ENCODE results near the gene IRF2BP1. TPM values are rescaled to one million over a fixed set of nuclear protein-coding genes. Genes with fewer than 3 reads are reported as not detected.

Gene IRF2BP1
- total RNA-seq, 4 donors from 2014 or later, result 22.4 to 58.7 (median 44.2) TPM

DNA sequence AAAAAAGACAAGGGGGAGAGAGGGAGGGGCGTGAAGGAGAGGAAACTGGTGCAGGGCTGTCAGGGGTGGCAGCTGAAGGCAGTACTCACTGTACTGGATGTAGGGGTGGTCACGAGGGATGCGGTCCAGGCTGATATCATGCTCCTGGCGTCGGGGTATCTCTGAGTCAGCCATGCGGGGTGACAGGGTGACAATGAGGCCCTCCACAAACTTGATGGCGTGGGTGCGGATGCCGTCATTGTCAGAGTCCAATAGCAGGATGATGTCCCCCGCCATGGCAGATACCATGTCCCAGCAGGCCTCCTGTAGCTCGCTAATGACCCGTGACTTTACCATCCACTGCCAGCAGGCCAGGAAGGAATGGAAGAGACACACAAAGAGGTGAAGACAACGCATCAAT lies 38.3 kb downstream of the IRF2BP1 start:
- no peaks in the 10 kb centered on the region for H3K9me3 ChIP-seq
- TF ChIP-seq POLR2AphosphoS5 (IDR thresholded peaks at IDR 0.05) (no peak), POLR2A (IDR thresholded peaks at IDR 0.05; ENCODE audit: low read depth) (no peak), EP300 (IDR thresholded peaks at IDR 0.05) (no peak)
- TF ChIP-seq, protein P1, sequence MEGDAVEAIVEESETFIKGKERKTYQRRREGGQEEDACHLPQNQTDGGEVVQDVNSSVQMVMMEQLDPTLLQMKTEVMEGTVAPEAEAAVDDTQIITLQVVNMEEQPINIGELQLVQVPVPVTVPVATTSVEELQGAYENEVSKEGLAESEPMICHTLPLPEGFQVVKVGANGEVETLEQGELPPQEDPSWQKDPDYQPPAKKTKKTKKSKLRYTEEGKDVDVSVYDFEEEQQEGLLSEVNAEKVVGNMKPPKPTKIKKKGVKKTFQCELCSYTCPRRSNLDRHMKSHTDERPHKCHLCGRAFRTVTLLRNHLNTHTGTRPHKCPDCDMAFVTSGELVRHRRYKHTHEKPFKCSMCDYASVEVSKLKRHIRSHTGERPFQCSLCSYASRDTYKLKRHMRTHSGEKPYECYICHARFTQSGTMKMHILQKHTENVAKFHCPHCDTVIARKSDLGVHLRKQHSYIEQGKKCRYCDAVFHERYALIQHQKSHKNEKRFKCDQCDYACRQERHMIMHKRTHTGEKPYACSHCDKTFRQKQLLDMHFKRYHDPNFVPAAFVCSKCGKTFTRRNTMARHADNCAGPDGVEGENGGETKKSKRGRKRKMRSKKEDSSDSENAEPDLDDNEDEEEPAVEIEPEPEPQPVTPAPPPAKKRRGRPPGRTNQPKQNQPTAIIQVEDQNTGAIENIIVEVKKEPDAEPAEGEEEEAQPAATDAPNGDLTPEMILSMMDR (IDR thresholded peaks at IDR 0.05), result no peak
- H3K27ac ChIP-seq (replicated peaks in 1 of 4), result no peak overlapping the region
- intact Hi-C loops (cut with DNase I), result no loop called here
- H3K4me3 ChIP-seq, result no peak overlapping the region
- no peaks in the 10 kb centered on the region for H3K27me3 ChIP-seq
- no peaks in the 10 kb centered on the region for H3K4me1 ChIP-seq
- 90% methylated on average over 13 of the region's 13 CpGs for WGBS
- peaks cover 83 to 100% (median 97%) of the 10 kb centered on the region in 4 donors for H3K36me3 ChIP-seq
- no peak for DNase-seq (ENCODE audit: extremely low spot score)

DNA sequence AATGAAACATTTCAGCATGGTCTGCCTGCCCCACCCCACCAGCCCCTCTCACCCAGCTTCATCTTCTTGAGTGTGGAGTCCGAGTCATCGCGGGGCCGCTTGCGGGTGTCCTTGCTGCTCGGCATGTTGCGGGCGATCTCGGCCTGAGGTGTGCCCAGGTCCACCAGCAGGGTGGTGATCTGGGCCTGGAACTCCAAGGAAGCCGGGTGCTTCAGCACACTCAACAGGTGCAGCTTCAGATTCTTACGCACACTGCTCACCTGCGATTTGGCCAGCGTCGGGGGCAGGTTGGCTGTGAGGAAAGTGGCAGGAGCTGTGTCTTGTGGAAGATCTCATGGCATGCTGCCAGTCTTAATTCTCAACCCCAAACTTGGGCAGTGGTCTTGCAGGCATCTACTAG lies 43.7 kb downstream of the IRF2BP1 start:
- WGBS, result 96% methylated on average over 5 of the region's 14 CpGs
- intact Hi-C loops (cut with DNase I), result no loop called here
- no peaks in the 10 kb centered on the region for H3K4me1 ChIP-seq

DNA sequence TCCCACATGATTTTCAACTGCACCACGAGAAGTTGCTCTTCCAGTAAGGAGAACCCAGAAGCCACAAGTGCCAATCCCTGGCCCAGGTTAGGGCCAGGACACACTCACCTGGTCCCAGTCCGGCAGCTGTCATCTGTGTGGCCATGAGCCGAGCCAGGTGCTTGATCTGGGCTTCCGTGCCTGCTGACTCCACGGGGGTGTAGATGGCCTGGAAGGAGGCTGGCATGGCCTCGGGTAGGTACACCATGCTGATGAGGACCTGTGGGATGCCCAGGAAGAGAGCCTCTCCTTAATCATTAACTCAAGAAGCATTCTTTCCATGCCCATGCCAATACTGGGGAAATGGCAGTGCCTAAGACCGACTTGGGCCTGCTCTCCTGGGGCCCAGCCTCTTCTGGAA lies 51.0 kb downstream of the IRF2BP1 start:
- WGBS, result 83% methylated on average over 3 of the region's 7 CpGs
- TF ChIP-seq, protein P1 (IDR thresholded peaks at IDR 0.05), result no peak
- TF ChIP-seq POLR2A (IDR thresholded peaks at IDR 0.05; ENCODE audit: low read depth) (no peak), POLR2AphosphoS5 (IDR thresholded peaks at IDR 0.05) (no peak), EP300 (IDR thresholded peaks at IDR 0.05) (no peak)
- intact Hi-C loops (cut with DNase I), result no loop called here

More for the DNA sequence above, 43.7 kb downstream of the IRF2BP1 start:
- H3K27ac ChIP-seq (replicated peaks in 1 of 4), result no peak overlapping the region
- no peak overlapping the region for H3K4me3 ChIP-seq
- H3K9me3 ChIP-seq, result no peaks in the 10 kb centered on the region
- H3K27me3 ChIP-seq, result no peaks in the 10 kb centered on the region
- no peak for TF ChIP-seq POLR2AphosphoS5 (IDR thresholded peaks at IDR 0.05)
- no peak for TF ChIP-seq EP300 (IDR thresholded peaks at IDR 0.05)
- TF ChIP-seq, protein P1 (IDR thresholded peaks at IDR 0.05), result no peak
- TF ChIP-seq POLR2A (IDR thresholded peaks at IDR 0.05; ENCODE audit: low read depth), result no peak
- peaks cover 79 to 100% (median 97%) of the 10 kb centered on the region in 4 donors for H3K36me3 ChIP-seq
- no peak for DNase-seq (ENCODE audit: extremely low spot score)

More for the DNA sequence above, 51.0 kb downstream of the IRF2BP1 start:
- H3K4me3 ChIP-seq, result no peak overlapping the region
- no peaks in the 10 kb centered on the region for H3K9me3 ChIP-seq
- H3K27me3 ChIP-seq, result no peaks in the 10 kb centered on the region
- H3K36me3 ChIP-seq, result peaks cover 93 to 100% (median 100%) of the 10 kb centered on the region in 4 donors
- DNase-seq (ENCODE audit: extremely low spot score), result no peak
- no peak overlapping the region for H3K27ac ChIP-seq (replicated peaks in 1 of 4)
- H3K4me1 ChIP-seq, result no peaks in the 10 kb centered on the region

Other genes starting within 250 kb of the IRF2BP1 start
- 10 to 100 TPM; 12.0 to 28.4 (median 18.3) TPM for gene EML2, start 246.7 kb downstream of the IRF2BP1 start, total RNA-seq
- not detected for gene GIPR, start 217.9 kb downstream of the IRF2BP1 start, total RNA-seq
- 100 to 1,000 TPM; 107 to 167 (median 139) TPM for gene SNRPD2, start 194.2 kb downstream of the IRF2BP1 start, total RNA-seq
- gene QPCTL, start 193.5 kb downstream of the IRF2BP1 start, total RNA-seq, result 1 to 10 TPM; 4.6 to 6.8 (median 6.0) TPM
- 10 to 100 TPM in 3 of 4 donors, 1 to 10 TPM in 1; 8.6 to 27.7 (median 18.2) TPM for gene FBXO46, start 155.2 kb downstream of the IRF2BP1 start, total RNA-seq
- gene MEIOSIN, start 152.7 kb downstream of the IRF2BP1 start, total RNA-seq, result not detected
- gene SIX5, start 116.9 kb downstream of the IRF2BP1 start, total RNA-seq, result 10 to 100 TPM; 18.2 to 39.9 (median 28.8) TPM
- 100 to 1,000 TPM; 247 to 487 (median 347) TPM for gene DMPK, start 103.7 kb downstream of the IRF2BP1 start, total RNA-seq
- 10 to 100 TPM; 56.0 to 88.7 (median 63.3) TPM for gene DMWD, start 93.3 kb downstream of the IRF2BP1 start, total RNA-seq
- under 1 TPM in 1 of 4 donors, not detected in 3; 0.11 TPM for gene RSPH6A, start 70.8 kb downstream of the IRF2BP1 start, total RNA-seq
- 10 to 100 TPM; 22.0 to 44.2 (median 36.6) TPM for gene SYMPK, start 23.0 kb downstream of the IRF2BP1 start, total RNA-seq
- not detected for gene FOXA3, start 21.8 kb downstream of the IRF2BP1 start, total RNA-seq
- 1 to 10 TPM; 3.8 to 7.9 (median 6.0) TPM for gene MYPOP, start 16.5 kb upstream of the IRF2BP1 start, total RNA-seq
- gene NANOS2, start 28.6 kb upstream of the IRF2BP1 start, total RNA-seq, result not detected
- 1 to 10 TPM; 1.2 to 4.6 (median 2.7) TPM for gene NOVA2, start 87.7 kb upstream of the IRF2BP1 start, total RNA-seq
- gene CCDC61, start 109.3 kb upstream of the IRF2BP1 start, total RNA-seq, result 1 to 10 TPM; 5.3 to 9.6 (median 8.6) TPM
- gene PGLYRP1, start 136.9 kb upstream of the IRF2BP1 start, total RNA-seq, result under 1 TPM in 1 of 4 donors, not detected in 3; 0.65 TPM
- gene IGFL4, start 154.9 kb upstream of the IRF2BP1 start, total RNA-seq, result not detected
- not detected for gene IGFL3, start 238.5 kb upstream of the IRF2BP1 start, total RNA-seq

All from esophagus muscularis mucosa (tissue), 4 donors.